Measurements from ENCODE around the gene DIO2.
A peak's percentile ranks its signal among the peaks of the same experiment; 100 is the strongest.

Gene DIO2

DNA sequence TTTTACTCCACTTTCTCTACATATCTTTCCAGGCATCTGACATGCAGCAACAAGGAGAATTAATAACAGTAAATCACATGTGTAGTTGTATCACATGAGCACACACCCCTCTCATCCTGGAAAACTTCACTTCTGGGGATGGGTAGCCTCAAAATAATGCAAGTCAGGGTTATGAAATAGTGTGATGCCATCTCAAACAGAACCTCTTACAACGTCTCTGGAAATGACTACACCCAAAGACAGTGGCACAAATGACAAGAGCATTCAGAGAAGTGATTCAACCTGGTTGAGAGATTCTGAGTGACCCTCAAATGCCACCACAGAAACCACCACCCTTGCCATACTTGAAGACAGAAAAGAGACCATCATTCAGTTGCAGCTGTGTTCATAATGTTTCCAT, 2.8 kb downstream of the DIO2 start:
- no peak overlapping the region for H3K4me3 ChIP-seq (replicated peaks; ENCODE audit: low read depth, low read length)
- no peak for DNase-seq (ENCODE audit: extremely low read depth, low read depth)
- TF ChIP-seq, protein P1, sequence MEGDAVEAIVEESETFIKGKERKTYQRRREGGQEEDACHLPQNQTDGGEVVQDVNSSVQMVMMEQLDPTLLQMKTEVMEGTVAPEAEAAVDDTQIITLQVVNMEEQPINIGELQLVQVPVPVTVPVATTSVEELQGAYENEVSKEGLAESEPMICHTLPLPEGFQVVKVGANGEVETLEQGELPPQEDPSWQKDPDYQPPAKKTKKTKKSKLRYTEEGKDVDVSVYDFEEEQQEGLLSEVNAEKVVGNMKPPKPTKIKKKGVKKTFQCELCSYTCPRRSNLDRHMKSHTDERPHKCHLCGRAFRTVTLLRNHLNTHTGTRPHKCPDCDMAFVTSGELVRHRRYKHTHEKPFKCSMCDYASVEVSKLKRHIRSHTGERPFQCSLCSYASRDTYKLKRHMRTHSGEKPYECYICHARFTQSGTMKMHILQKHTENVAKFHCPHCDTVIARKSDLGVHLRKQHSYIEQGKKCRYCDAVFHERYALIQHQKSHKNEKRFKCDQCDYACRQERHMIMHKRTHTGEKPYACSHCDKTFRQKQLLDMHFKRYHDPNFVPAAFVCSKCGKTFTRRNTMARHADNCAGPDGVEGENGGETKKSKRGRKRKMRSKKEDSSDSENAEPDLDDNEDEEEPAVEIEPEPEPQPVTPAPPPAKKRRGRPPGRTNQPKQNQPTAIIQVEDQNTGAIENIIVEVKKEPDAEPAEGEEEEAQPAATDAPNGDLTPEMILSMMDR (IDR thresholded peaks at IDR 0.05; ENCODE audit: low read depth, low read length, missing control alignments) = no peak

- no peak for DNase-seq (ENCODE audit: extremely low read depth, low read depth)
- TF ChIP-seq, protein P1 (IDR thresholded peaks at IDR 0.05; ENCODE audit: low read depth, low read length, missing control alignments) = no peak
- no peak overlapping the region for H3K4me3 ChIP-seq (replicated peaks; ENCODE audit: low read depth, low read length)
Measured at GRCh38 chr14:80206351-80207080, 4.8 kb downstream of the DIO2 start.

DNA sequence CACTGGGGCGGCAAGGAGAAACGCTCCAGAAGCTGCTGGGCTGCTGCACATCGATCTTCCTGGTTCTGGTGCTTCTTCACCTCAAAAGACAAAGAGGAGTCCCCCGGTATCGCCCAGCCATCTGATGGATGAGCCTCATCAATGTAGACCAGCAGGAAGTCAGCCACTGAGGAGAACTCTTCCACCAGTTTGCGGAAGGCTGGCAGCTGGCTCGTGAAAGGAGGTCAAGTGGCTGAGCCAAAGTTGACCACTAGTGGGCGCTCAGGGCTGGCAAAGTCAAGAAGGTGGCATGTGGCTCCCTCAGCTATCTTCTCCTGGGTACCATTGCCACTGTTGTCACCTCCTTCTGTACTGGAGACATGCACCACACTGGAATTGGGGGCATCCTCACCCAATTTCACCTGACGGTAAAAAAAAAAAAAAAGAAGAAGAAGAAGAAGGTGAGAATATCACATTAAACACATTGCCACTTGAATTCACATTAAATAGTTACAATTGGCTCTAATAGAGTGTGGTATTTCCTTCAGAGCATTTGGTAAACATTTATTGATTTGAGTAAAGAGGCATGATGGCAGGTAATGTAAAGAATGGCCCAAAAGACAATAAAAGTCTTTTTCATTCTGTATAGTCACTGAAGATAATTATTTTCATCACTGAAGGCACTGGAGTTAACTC, 8.3 kb downstream of the DIO2 start:
- DNase-seq (ENCODE audit: extremely low read depth, low read depth) = no peak
- no peak overlapping the region for H3K4me3 ChIP-seq (replicated peaks; ENCODE audit: low read depth, low read length)
- TF ChIP-seq, protein P1 (IDR thresholded peaks at IDR 0.05; ENCODE audit: low read depth, low read length, missing control alignments) = peak; percentile 63

- H3K4me3 ChIP-seq (replicated peaks; ENCODE audit: low read depth, low read length) = no peak overlapping the region
- TF ChIP-seq, protein P1 (IDR thresholded peaks at IDR 0.05; ENCODE audit: low read depth, low read length, missing control alignments) = no peak
- no peak for DNase-seq (ENCODE audit: extremely low read depth, low read depth)
Measured at GRCh38 chr14:80200093-80200492, 11.2 kb downstream of the DIO2 start.

DNA sequence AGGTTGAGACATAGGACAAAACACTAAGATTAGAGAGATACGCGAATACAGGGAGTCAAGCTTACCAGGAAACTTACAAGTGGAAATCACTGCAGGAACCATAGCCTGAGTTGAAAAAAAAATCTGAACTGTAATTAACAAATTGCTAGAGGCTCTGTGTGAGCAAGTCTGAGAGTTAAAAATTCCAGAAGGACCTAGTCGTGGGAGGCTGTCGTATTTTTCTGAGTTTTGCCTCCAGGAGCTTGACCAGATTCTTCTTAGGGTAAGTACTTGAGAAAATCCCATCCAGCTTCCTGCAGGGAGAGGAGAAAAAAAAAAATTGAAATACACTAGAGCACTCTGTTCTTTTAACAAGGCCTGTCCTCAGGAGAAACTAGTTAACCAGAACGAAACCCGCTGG, 22.7 kb downstream of the DIO2 start:
- no peak for DNase-seq (ENCODE audit: extremely low read depth, low read depth)
- no peak overlapping the region for H3K4me3 ChIP-seq (replicated peaks; ENCODE audit: low read depth, low read length)
- TF ChIP-seq, protein P1 (IDR thresholded peaks at IDR 0.05; ENCODE audit: low read depth, low read length, missing control alignments) = no peak

GRCh38 chr14:80186301-80186800, 25.0 kb downstream of the DIO2 start:
- TF ChIP-seq, protein P1 (IDR thresholded peaks at IDR 0.05; ENCODE audit: low read depth, low read length, missing control alignments) = no peak
- DNase-seq (ENCODE audit: extremely low read depth, low read depth) = no peak
- H3K4me3 ChIP-seq (replicated peaks; ENCODE audit: low read depth, low read length) = no peak overlapping the region
